GM10248 (cell line): Measurements from ENCODE around the gene HERC4.
"Not testable (repeated sequence)": the region's sequence is repeated elsewhere in the genome, so short reads cannot be mapped to it uniquely, and the experiment has no call there.

Experiments
- CTCF ChIA-PET: fragments of 300-600 bp; sonication (Branson Sonifier 250); formaldehyde crosslinking; extraction: SDS; loops from one replicate; lab custom pipeline; 2021; ENCODE audit warnings: antibody characterized with exemption; lab: Yijun Ruan, JAX
- POLR2A ChIA-PET: fragments of 350-650 bp; sonication (Branson Sonifier 250); formaldehyde crosslinking; extraction: SDS; loops from one replicate; lab custom pipeline; 2020; ENCODE audit warnings: antibody characterized with exemption; lab: Yijun Ruan, JAX
- DNase-seq: peaks from one replicate; pipeline ENCODE4 v3.0.0; 2012; ENCODE audit errors: extremely low spot score
- CTCF ChIP-seq: IDR thresholded peaks from 2 replicates; pipeline ENCODE4 v1.5.1; 2012; ENCODE audit warnings: mild to moderate bottlenecking, low read depth; ENCODE audit errors: extremely low read depth, missing control alignments, control extremely low read depth

HERC4 gene

GRCh38 chr10:67975871-67976270 lies 99.2 kb downstream of the HERC4 start:
- ChIA-PET POLR2A (no interaction called here), CTCF (interaction anchor here (2.4 kb wide), 1 partner anchor 9 kb away, joined by 6 read pairs; no protein-coding TSS in a partner anchor)
- TF ChIP-seq CTCF: no peak
- no peak for DNase-seq

- POLR2A ChIA-PET: no interaction called here
- CTCF ChIA-PET: no interaction called here
- TF ChIP-seq CTCF: no peak
- DNase-seq: no peak
Observed at GRCh38 chr10:67971311-67971710, 103.8 kb downstream of the HERC4 start.

- ChIA-PET POLR2A (no interaction called here), CTCF (no interaction called here)
- TF ChIP-seq CTCF: no peak
- no peak for DNase-seq
Observed at GRCh38 chr10:67969875-67970274, 105.2 kb downstream of the HERC4 start.

- CTCF ChIA-PET: interaction anchor here (0.9 kb wide), 1 partner anchor 27 kb away, joined by 3 read pairs; no protein-coding TSS in a partner anchor
- DNase-seq, POLR2A ChIA-PET: not testable (repeated sequence)
Observed at GRCh38 chr10:67966035-67966434, 109.0 kb downstream of the HERC4 start.

- CTCF ChIA-PET: interaction anchor here (0.9 kb wide), 1 partner anchor 27 kb away, joined by 3 read pairs; no protein-coding TSS in a partner anchor
- no peak for DNase-seq
- no peak for TF ChIP-seq CTCF
- POLR2A ChIA-PET: no interaction called here
Observed at GRCh38 chr10:67965456-67965855, 109.6 kb downstream of the HERC4 start.

- ChIA-PET CTCF (interaction anchor here (1.0 kb wide), 2 partner anchors 8 to 96 kb away, joined by 3 read pairs; no protein-coding TSS in a partner anchor), POLR2A (no interaction called here)
- TF ChIP-seq CTCF: no peak
- no peak for DNase-seq
Observed at GRCh38 chr10:67959839-67960476, 115.1 kb downstream of the HERC4 start.

- POLR2A ChIA-PET: no interaction called here
- CTCF ChIA-PET: interaction anchor here (1.0 to 1.8 kb wide), 2 partner anchors 11 to 14 kb away, joined by 3 to 7 read pairs; no protein-coding TSS in a partner anchor
- TF ChIP-seq CTCF: no peak
- DNase-seq: no peak
Observed at GRCh38 chr10:67955614-67956013, 119.5 kb downstream of the HERC4 start.
